Nephron progenitor cell (in vitro differentiated cells): ENCODE data around the gene NAPEPLD.
A peak's percentile ranks its signal among the peaks of the same experiment; 100 is the strongest.

ENCODE experiments used
- DNase-seq: peaks from one replicate; pipeline ENCODE4 v3.0.0; 2021
- H3K27ac Mint-ChIP-seq: 2 replicates; pipeline ENCODE4 v1.8.0; 2021; ENCODE audit warnings: mild to moderate bottlenecking, moderate library complexity, mixed read lengths
- H3K27me3 Mint-ChIP-seq: 2 replicates; pipeline ENCODE4 v1.8.0; 2021; ENCODE audit warnings: mild to moderate bottlenecking, low read depth, mixed read lengths; ENCODE audit not compliant: poor library complexity
- H3K36me3 Mint-ChIP-seq: 2 replicates; pipeline ENCODE4 v1.8.0; 2021; ENCODE audit warnings: low read depth, mixed read lengths
- H3K4me1 Mint-ChIP-seq: 2 replicates; pipeline ENCODE4 v1.8.0; 2021; ENCODE audit warnings: mixed read lengths
- H3K4me3 Mint-ChIP-seq: 2 replicates; pipeline ENCODE4 v1.8.0; 2021; ENCODE audit warnings: mild to moderate bottlenecking, moderate library complexity, mixed read lengths
- H3K9me3 Mint-ChIP-seq: 2 replicates; pipeline ENCODE4 v1.8.0; 2021; ENCODE audit warnings: mild to moderate bottlenecking, moderate library complexity, mixed read lengths
- CTCF ChIP-seq: fragments of 200-600 bp; sonication (generic); IDR thresholded peaks from 2 replicates; pipeline ENCODE4 v1.5.0; 2021; ENCODE audit warnings: antibody characterized with exemption

NAPEPLD gene

GRCh38 chr7:103134836-103135554 lies 13.9 kb downstream of the NAPEPLD start:
- no peaks in the 10 kb centered on the region for H3K9me3 Mint-ChIP-seq
- peaks cover 33% of the 10 kb centered on the region for H3K4me1 Mint-ChIP-seq
- H3K27me3 Mint-ChIP-seq, result peaks cover 3% of the 10 kb centered on the region
- peak overlapping the region; percentile 80 for H3K27ac Mint-ChIP-seq
- TF ChIP-seq CTCF, result no peak
- no peak for DNase-seq
- no peak overlapping the region for H3K4me3 Mint-ChIP-seq
- no peaks in the 10 kb centered on the region for H3K36me3 Mint-ChIP-seq

- DNase-seq, result no peak
- peak overlapping the region; percentile 76 for H3K27ac Mint-ChIP-seq
- TF ChIP-seq CTCF, result no peak
- H3K4me1 Mint-ChIP-seq, result peaks cover 37% of the 10 kb centered on the region
- H3K27me3 Mint-ChIP-seq, result peaks cover 5% of the 10 kb centered on the region
- H3K4me3 Mint-ChIP-seq, result no peak overlapping the region
- H3K9me3 Mint-ChIP-seq, result no peaks in the 10 kb centered on the region
- peaks cover 5% of the 10 kb centered on the region for H3K36me3 Mint-ChIP-seq
Observed at GRCh38 chr7:103132995-103133688, 15.8 kb downstream of the NAPEPLD start.

GRCh38 chr7:103130901-103131624 lies 17.8 kb downstream of the NAPEPLD start:
- DNase-seq, result no peak
- peaks cover 22% of the 10 kb centered on the region for H3K36me3 Mint-ChIP-seq
- H3K4me3 Mint-ChIP-seq, result no peak overlapping the region
- H3K27me3 Mint-ChIP-seq, result peaks cover 7% of the 10 kb centered on the region
- no peak for TF ChIP-seq CTCF
- H3K27ac Mint-ChIP-seq, result peak overlapping the region; percentile 91
- peaks cover 37% of the 10 kb centered on the region for H3K4me1 Mint-ChIP-seq
- no peaks in the 10 kb centered on the region for H3K9me3 Mint-ChIP-seq

GRCh38 chr7:103129702-103130549 lies 19.0 kb downstream of the NAPEPLD start:
- H3K27me3 Mint-ChIP-seq, result peaks cover 7% of the 10 kb centered on the region
- no peak for TF ChIP-seq CTCF
- DNase-seq, result no peak
- H3K36me3 Mint-ChIP-seq, result peaks cover 24% of the 10 kb centered on the region
- no peaks in the 10 kb centered on the region for H3K9me3 Mint-ChIP-seq
- H3K4me1 Mint-ChIP-seq, result peaks cover 31% of the 10 kb centered on the region
- H3K4me3 Mint-ChIP-seq, result no peak overlapping the region
- H3K27ac Mint-ChIP-seq, result peak overlapping the region; percentile 85

GRCh38 chr7:103127006-103127405 lies 21.9 kb downstream of the NAPEPLD start:
- H3K36me3 Mint-ChIP-seq, result peaks cover 33% of the 10 kb centered on the region
- H3K27me3 Mint-ChIP-seq, result peaks cover 4% of the 10 kb centered on the region
- no peaks in the 10 kb centered on the region for H3K9me3 Mint-ChIP-seq
- no peak for DNase-seq
- H3K4me1 Mint-ChIP-seq, result peaks cover 10% of the 10 kb centered on the region
- H3K27ac Mint-ChIP-seq, result no peak overlapping the region
- no peak overlapping the region for H3K4me3 Mint-ChIP-seq
- no peak for TF ChIP-seq CTCF
